Osteoblast (primary cell): Measurements from ENCODE around the gene CHST15. TPM values are rescaled to one million over a fixed set of nuclear protein-coding genes. Genes with fewer than 3 reads are reported as not detected.

Experiments used
- DNase-seq: peaks from one replicate; pipeline ENCODE4 v3.0.0; 2011; ENCODE audit warnings: low spot score, mixed read lengths; ENCODE audit not compliant: insufficient read length; ENCODE audit errors: missing footprints
- H2AFZ ChIP-seq: 2 replicates; pipeline ENCODE4 v1.6.0; 2011; ENCODE audit warnings: mild to moderate bottlenecking, low read length
- H3K27ac ChIP-seq: 2 replicates; pipeline ENCODE4 v1.5.1; 2011; ENCODE audit warnings: mild to moderate bottlenecking, low read depth, low read length, moderate library complexity
- H3K27me3 ChIP-seq: 2 replicates; pipeline ENCODE4 v1.6.0; 2012; ENCODE audit warnings: mild to moderate bottlenecking, control low read depth, inconsistent platforms, low read length, moderate library complexity; ENCODE audit not compliant: insufficient read depth
- H3K36me3 ChIP-seq: 2 replicates; pipeline ENCODE4 v1.5.1; 2011; ENCODE audit warnings: mild to moderate bottlenecking, low read length, control low read depth, moderate library complexity; ENCODE audit not compliant: insufficient read depth
- H3K4me1 ChIP-seq: 2 replicates; pipeline ENCODE4 v1.5.1; 2011; ENCODE audit warnings: mild to moderate bottlenecking, low read length, control low read depth, moderate library complexity; ENCODE audit not compliant: insufficient read depth
- H3K4me2 ChIP-seq: 2 replicates; pipeline ENCODE4 v1.6.0; 2011; ENCODE audit warnings: mild to moderate bottlenecking, low read length; ENCODE audit not compliant: insufficient read depth
- H3K4me3 ChIP-seq: fragments of 200-600 bp; sonication (generic); 3 replicates; pipeline ENCODE4 v1.5.1; 2012; ENCODE audit warnings: mild to moderate bottlenecking, low read length, inconsistent platforms; ENCODE audit not compliant: insufficient read depth
- H3K79me2 ChIP-seq: 2 replicates; pipeline ENCODE4 v1.6.0; 2012; ENCODE audit warnings: mild to moderate bottlenecking, low read length, control low read depth, inconsistent platforms; ENCODE audit not compliant: insufficient read depth
- H3K9me3 ChIP-seq: 2 replicates; pipeline ENCODE4 v1.5.1; 2011; ENCODE audit warnings: low read depth, low read length, control low read depth
- H4K20me1 ChIP-seq: 2 replicates; pipeline ENCODE4 v1.6.0; 2012; ENCODE audit warnings: mild to moderate bottlenecking, low read length, control low read depth; ENCODE audit not compliant: insufficient read depth
- total RNA-seq: library from RNA; depleted of rRNA; stranded (reverse); fragments of >200 nt; gene quantifications from 2 replicates; pipeline ENCODE4 v1.2.3, GENCODE V29; 2012
- TF ChIP-seq, protein P1 (sequence below): IDR thresholded peaks from 2 replicates; pipeline ENCODE4 v1.5.1; 2011; ENCODE audit warnings: mild to moderate bottlenecking, low read depth, low read length, moderate library complexity; ENCODE audit errors: extremely low read depth

The CHST15 gene
- total RNA-seq, 1 donor = 22.8 TPM

DNA sequence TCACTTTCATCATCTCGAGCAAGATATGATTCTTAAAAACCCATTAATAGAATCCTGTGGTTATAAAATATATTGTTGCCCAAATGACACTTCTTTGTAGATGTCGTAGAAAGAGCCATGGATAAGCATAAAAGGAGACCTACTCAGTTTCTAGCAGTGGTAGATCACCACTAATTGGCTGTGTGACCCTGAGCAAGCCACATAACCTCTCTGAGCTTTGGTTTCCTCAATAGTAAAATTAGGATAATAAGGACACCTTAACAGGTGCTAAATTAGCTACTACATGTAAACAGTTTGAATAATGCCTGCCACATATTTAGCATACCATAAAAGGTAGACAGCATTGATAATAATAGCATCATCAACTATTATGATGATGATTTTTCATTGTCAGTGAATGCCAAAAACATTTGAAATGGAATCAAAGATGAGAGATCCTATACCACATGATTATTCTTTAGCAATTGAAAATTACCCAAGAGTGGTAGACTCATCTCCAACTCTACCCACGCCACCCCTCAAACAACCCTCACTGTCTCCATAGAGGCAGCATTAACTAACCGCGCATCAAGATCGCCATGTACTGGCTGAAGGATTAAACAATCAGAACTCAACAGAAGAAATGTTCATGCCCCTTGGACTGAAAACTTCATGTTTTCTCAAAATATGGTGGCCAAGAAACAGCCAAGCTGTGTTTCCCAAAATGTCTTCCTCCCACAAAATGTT lies 45.8 kb downstream of the CHST15 start:
- Histone ChIP-seq H3K27me3 (no peaks in the 10 kb centered on the region), H3K27ac (no peak overlapping the region), H3K9me3 (no peaks in the 10 kb centered on the region), H3K4me2 (no peak overlapping the region), H4K20me1 (peaks cover 16% of the 10 kb centered on the region), H2AFZ (no peak overlapping the region), H3K4me1 (no peaks in the 10 kb centered on the region), H3K79me2 (no peaks in the 10 kb centered on the region), H3K36me3 (no peaks in the 10 kb centered on the region), H3K4me3 (no peak overlapping the region)
- TF ChIP-seq, protein P1, sequence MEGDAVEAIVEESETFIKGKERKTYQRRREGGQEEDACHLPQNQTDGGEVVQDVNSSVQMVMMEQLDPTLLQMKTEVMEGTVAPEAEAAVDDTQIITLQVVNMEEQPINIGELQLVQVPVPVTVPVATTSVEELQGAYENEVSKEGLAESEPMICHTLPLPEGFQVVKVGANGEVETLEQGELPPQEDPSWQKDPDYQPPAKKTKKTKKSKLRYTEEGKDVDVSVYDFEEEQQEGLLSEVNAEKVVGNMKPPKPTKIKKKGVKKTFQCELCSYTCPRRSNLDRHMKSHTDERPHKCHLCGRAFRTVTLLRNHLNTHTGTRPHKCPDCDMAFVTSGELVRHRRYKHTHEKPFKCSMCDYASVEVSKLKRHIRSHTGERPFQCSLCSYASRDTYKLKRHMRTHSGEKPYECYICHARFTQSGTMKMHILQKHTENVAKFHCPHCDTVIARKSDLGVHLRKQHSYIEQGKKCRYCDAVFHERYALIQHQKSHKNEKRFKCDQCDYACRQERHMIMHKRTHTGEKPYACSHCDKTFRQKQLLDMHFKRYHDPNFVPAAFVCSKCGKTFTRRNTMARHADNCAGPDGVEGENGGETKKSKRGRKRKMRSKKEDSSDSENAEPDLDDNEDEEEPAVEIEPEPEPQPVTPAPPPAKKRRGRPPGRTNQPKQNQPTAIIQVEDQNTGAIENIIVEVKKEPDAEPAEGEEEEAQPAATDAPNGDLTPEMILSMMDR = no peak
- DNase-seq = peak; percentile 59

DNA sequence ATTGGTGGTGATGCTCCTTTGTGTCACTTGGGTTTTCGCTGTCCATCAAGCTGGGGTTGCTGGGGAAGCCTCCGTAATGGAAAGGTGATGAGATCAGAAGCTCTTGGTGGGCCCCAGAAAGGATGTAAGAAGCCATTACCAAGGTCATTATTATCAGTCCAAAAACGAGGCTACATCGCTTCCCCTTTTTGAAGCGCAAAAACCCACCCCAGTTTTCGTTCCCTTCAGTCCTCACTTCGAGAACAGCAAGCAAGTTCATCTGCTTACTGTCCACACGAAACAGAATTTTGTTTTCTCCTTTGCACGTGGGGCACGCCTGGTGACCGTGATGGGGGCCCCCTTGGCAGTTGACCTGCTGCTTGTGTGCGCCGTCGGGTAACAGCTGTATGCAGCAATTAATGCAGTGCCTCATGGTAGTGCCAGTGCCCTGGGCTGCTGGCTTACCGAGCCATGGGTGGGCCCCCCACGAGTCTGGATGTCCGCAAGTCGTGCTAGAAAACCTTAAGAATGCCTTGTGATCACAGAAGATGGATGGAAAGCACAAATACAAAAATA lies 47.5 kb downstream of the CHST15 start:
- no peak for DNase-seq
- no peak overlapping the region for H3K4me3 ChIP-seq
- H3K79me2 ChIP-seq = no peaks in the 10 kb centered on the region

DNA sequence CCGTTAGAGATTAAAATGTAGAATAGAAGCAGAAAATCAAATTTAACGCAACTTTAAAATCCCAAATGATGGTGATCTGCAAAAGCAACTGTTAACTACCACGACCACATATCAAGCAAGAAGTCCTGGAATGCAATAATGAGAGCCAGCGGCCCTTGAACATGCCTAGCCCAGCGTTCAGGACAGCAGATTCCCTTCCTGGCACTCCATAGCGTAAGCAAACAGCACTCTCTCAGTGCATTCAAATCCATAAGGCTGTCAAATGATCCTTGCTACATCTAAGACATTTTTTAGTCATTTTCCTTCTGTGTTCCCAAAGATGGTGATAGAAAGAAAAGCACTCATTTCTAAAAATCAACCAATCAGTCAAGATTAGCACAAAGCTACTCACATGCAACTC lies 48.1 kb downstream of the CHST15 start:
- Histone ChIP-seq H4K20me1 (peaks cover 16% of the 10 kb centered on the region), H3K4me1 (peaks cover 10% of the 10 kb centered on the region), H3K4me2 (no peak overlapping the region), H3K36me3 (no peaks in the 10 kb centered on the region), H3K27ac (no peak overlapping the region), H2AFZ (no peak overlapping the region), H3K4me3 (no peak overlapping the region), H3K27me3 (no peaks in the 10 kb centered on the region), H3K9me3 (no peaks in the 10 kb centered on the region), H3K79me2 (no peaks in the 10 kb centered on the region)
- TF ChIP-seq, protein P1 = no peak
- no peak for DNase-seq

More for the DNA sequence above, 47.5 kb downstream of the CHST15 start:
- Histone ChIP-seq H3K4me1 (peaks cover 10% of the 10 kb centered on the region), H3K27me3 (no peaks in the 10 kb centered on the region), H3K27ac (no peak overlapping the region), H4K20me1 (peaks cover 16% of the 10 kb centered on the region), H3K4me2 (no peak overlapping the region), H3K9me3 (no peaks in the 10 kb centered on the region), H3K36me3 (no peaks in the 10 kb centered on the region), H2AFZ (no peak overlapping the region)
- TF ChIP-seq, protein P1 = no peak

DNA sequence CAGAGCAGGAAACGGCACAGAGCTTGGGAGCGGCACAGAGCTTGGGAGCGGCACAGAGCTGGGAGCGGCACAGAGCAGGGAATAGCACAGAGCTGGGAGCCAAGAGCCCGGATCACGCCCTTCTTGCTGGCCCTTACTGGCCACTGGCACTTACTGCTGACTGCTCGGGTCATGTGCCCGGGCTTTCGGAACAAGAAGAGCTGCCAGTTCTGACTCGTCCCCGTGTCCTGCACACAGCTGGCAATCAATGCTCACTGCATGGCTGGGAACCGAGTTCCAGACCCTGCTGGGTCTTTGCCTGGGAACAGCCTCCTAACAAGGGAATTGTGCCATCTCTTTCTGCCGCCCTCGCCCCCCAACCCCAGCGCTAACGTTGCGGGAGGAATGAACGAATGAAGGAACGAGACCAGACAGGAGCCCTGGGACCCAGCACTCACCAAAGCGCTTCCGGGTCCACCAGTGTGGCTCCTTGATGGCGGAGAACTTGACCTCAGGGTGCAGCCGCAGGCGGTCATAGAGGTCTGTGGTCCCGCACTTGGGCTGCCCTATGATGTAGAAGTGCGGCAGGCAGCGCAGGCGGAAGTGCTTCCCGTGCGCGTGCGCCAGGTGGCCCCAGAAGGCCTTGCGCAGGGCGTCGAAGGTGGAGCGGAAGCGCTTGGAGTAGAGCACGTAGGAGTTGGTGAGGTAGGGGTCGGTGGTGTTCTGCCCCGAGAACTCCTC lies 49.1 kb downstream of the CHST15 start:
- H3K9me3 ChIP-seq = no peaks in the 10 kb centered on the region
- H2AFZ ChIP-seq = no peak overlapping the region
- H4K20me1 ChIP-seq = peaks cover 14% of the 10 kb centered on the region
- H3K27me3 ChIP-seq = no peaks in the 10 kb centered on the region
- TF ChIP-seq, protein P1 = no peak
- peaks cover 10% of the 10 kb centered on the region for H3K4me1 ChIP-seq
- H3K4me3 ChIP-seq = no peak overlapping the region
- H3K27ac ChIP-seq = no peak overlapping the region
- H3K79me2 ChIP-seq = no peaks in the 10 kb centered on the region
- no peak overlapping the region for H3K4me2 ChIP-seq
- DNase-seq = no peak
- H3K36me3 ChIP-seq = no peaks in the 10 kb centered on the region
